SK-N-SH (cell line): Measurements from ENCODE around the gene NOX4.

Experiments used
- CTCF ChIP-seq: fragments of 200-600 bp; sonication (generic); IDR thresholded peaks from 2 replicates; pipeline ENCODE4 v1.6.1; 2017; ENCODE audit warnings: antibody characterized with exemption, mild to moderate bottlenecking, moderate library complexity
- TF ChIP-seq, protein P1 (sequence below): IDR thresholded peaks from 2 replicates; pipeline ENCODE4; 2012

GRCh38 chr11:89447845-89448244 lies 43.3 kb downstream of the NOX4 start:
- TF ChIP-seq, protein P1, sequence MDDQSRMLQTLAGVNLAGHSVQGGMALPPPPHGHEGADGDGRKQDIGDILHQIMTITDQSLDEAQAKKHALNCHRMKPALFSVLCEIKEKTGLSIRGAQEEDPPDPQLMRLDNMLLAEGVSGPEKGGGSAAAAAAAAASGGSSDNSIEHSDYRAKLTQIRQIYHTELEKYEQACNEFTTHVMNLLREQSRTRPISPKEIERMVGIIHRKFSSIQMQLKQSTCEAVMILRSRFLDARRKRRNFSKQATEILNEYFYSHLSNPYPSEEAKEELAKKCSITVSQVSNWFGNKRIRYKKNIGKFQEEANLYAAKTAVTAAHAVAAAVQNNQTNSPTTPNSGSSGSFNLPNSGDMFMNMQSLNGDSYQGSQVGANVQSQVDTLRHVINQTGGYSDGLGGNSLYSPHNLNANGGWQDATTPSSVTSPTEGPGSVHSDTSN: no peak
- no peak for TF ChIP-seq CTCF
